SU-DHL-6 (cell line): ENCODE measurements around the gene MKRN2.

ENCODE experiments used
- CTCF ChIP-seq: fragments of 200-600 bp; sonication (generic); IDR thresholded peaks from one replicate; pipeline ENCODE4 v1.5.1; 2017; ENCODE audit warnings: antibody characterized with exemption, mild to moderate bottlenecking, low read length, moderate library complexity; ENCODE audit not compliant: insufficient read depth, poor library complexity, severe bottlenecking
- EZH2phosphoT487 ChIP-seq: fragments of 200-600 bp; sonication (generic), shearing (Covaris generic); conservative IDR thresholded peaks from 2 replicates; pipeline ENCODE4 v1.6.1; 2018; ENCODE audit warnings: mild to moderate bottlenecking, antibody characterized with exemption, low read length, moderate library complexity, mixed read lengths

- TF ChIP-seq CTCF (no peak), EZH2phosphoT487 (no peak)
Measured at GRCh38 chr3:12553921-12554391, 2.9 kb upstream of the MKRN2 start.
